Neural progenitor cell (in vitro differentiated cells): Measurements from ENCODE around the gene RNGTT. TPM values are rescaled to one million over a fixed set of nuclear protein-coding genes. Genes with fewer than 3 reads are reported as not detected.

Experiments used
- DNase-seq: peaks from one replicate; pipeline ENCODE4 v3.0.0-alpha.2; 2016; ENCODE audit warnings: low spot score
- H2AFZ ChIP-seq: fragments of 200-600 bp; sonication (generic); replicated peaks from 2 replicates; pipeline ENCODE4 v1.6.1; 2016; ENCODE audit warnings: antibody characterized with exemption
- H3F3A ChIP-seq: fragments of 200-600 bp; sonication (generic); 2 replicates; pipeline ENCODE4 v1.6.1; 2016; ENCODE audit warnings: antibody characterized with exemption, low read depth
- H3K27ac ChIP-seq: fragments of 200-600 bp; sonication (generic); 2 replicates; pipeline ENCODE4 v1.5.1; 2016; ENCODE audit warnings: mild to moderate bottlenecking
- H3K27me3 ChIP-seq: fragments of 200-600 bp; sonication (generic); 2 replicates; pipeline ENCODE4 v1.6.1; 2016; ENCODE audit warnings: mild to moderate bottlenecking, moderate library complexity
- H3K36me3 ChIP-seq: fragments of 200-600 bp; sonication (generic); 2 replicates; pipeline ENCODE4 v1.5.1; 2016
- H3K4me1 ChIP-seq: fragments of 200-600 bp; sonication (generic); 2 replicates; pipeline ENCODE4 v1.6.1; 2016; ENCODE audit warnings: mixed run types
- H3K4me2 ChIP-seq: fragments of 200-600 bp; sonication (generic); 2 replicates; pipeline ENCODE4 v1.6.1; 2016
- H3K4me3 ChIP-seq: fragments of 200-600 bp; sonication (generic); 2 replicates; pipeline ENCODE4 v1.5.1; 2016
- H3K79me2 ChIP-seq: fragments of 200-600 bp; sonication (generic); 2 replicates; pipeline ENCODE4 v1.6.1; 2016; ENCODE audit warnings: low read depth
- H3K9ac ChIP-seq: fragments of 200-600 bp; sonication (generic); 2 replicates; pipeline ENCODE4 v1.6.1; 2016
- H3K9me3 ChIP-seq: fragments of 200-600 bp; sonication (generic); 2 replicates; pipeline ENCODE4 v1.5.1; 2016; ENCODE audit warnings: low read depth
- H4K20me1 ChIP-seq: fragments of 200-600 bp; sonication (generic); 2 replicates; pipeline ENCODE4 v1.6.1; 2016; ENCODE audit warnings: low read depth
- H3K27ac Mint-ChIP-seq: 3 replicates; pipeline ENCODE4 v1.8.0; 2021; ENCODE audit warnings: mixed read lengths
- H3K27me3 Mint-ChIP-seq: 2 replicates; pipeline ENCODE4 v1.8.0; 2022; ENCODE audit warnings: low read depth, mild to moderate bottlenecking, inconsistent platforms, moderate library complexity, mixed read lengths; ENCODE audit not compliant: insufficient read depth
- H3K36me3 Mint-ChIP-seq: 3 replicates; pipeline ENCODE4 v1.8.0; 2021; ENCODE audit warnings: mixed read lengths
- H3K4me1 Mint-ChIP-seq: 3 replicates; pipeline ENCODE4 v1.8.0; 2021; ENCODE audit warnings: mixed read lengths
- H3K4me3 Mint-ChIP-seq: 3 replicates; pipeline ENCODE4 v1.8.0; 2021; ENCODE audit warnings: mild to moderate bottlenecking, moderate library complexity, mixed read lengths
- H3K9me3 Mint-ChIP-seq: 3 replicates; pipeline ENCODE4 v1.8.0; 2020; ENCODE audit warnings: mixed read lengths
- CTCF ChIP-seq: fragments of 200-600 bp; sonication (generic); IDR thresholded peaks from 2 replicates; pipeline ENCODE4 v1.5.1; 2017; ENCODE audit warnings: antibody characterized with exemption, mild to moderate bottlenecking
- EZH2 ChIP-seq: fragments of 200-600 bp; sonication (generic); IDR thresholded peaks from 2 replicates; pipeline ENCODE4 v1.6.1; 2017; ENCODE audit warnings: antibody characterized with exemption, mild to moderate bottlenecking, moderate library complexity
- EZH2phosphoT487 ChIP-seq: fragments of 200-600 bp; sonication (generic); IDR thresholded peaks from 2 replicates; pipeline ENCODE4 v1.6.1; 2017; ENCODE audit warnings: antibody characterized with exemption
- total RNA-seq: library from RNA; depleted of rRNA; stranded (reverse); fragments of >200 nt; gene quantifications from 2 replicates; pipeline ENCODE4 v1.2.3, GENCODE V29; 2015; ENCODE audit warnings: low replicate concordance

Gene RNGTT
- total RNA-seq, 1 donor from 2014 or later = 71.7 TPM

DNA sequence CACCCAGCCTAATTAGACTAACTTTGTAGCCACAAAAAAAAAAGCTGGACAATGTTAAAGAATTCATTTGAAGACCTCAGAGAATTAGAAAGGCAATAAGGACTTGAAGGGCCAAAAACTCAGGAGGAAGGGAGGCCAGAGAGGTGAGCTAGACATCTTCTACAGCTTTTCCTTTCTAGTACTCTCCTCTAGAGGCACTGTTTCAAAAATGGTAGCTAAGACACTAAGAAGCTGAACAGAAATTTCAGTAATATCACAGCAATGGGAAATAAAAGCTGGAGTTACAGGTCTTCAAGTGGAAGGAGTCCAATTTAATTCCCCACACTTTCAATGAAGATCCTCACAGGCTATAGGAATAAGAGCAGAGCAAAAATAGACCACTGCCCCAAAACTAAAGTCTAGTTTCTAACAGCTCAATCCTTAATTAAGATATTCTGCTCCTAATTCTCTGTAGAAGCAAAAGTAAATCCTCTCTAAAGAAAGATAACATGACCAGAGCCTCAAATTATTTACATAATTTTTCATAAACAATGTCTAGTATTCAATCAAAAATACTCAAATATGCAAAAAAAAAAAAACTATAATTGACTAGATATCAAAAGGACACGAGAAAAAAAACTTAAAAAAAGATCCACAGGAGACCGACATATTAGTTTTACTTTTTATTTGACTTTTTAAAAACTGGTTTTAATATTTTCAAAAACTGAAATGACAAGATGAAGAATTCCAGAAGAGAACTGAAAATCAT, 63.7 kb downstream of the RNGTT start:
- H3K27me3 Mint-ChIP-seq = no peaks in the 10 kb centered on the region
- no peak overlapping the region for H3K27ac ChIP-seq
- no peak overlapping the region for H3K4me2 ChIP-seq
- TF ChIP-seq EZH2phosphoT487 (no peak), CTCF (peak; percentile 49)
- H3K79me2 ChIP-seq = no peaks in the 10 kb centered on the region
- peaks cover 10% of the 10 kb centered on the region for H3K36me3 Mint-ChIP-seq
- no peaks in the 10 kb centered on the region for H3K27me3 ChIP-seq
- peaks cover 8% of the 10 kb centered on the region for H3F3A ChIP-seq
- H3K9ac ChIP-seq = no peak overlapping the region
- DNase-seq = peak; percentile 4
- H3K4me1 Mint-ChIP-seq = no peaks in the 10 kb centered on the region
- H3K4me3 Mint-ChIP-seq = no peak overlapping the region
- H3K9me3 Mint-ChIP-seq = no peaks in the 10 kb centered on the region
- peaks cover 11% of the 10 kb centered on the region for H3K4me1 ChIP-seq
- no peak overlapping the region for H3K27ac Mint-ChIP-seq
- no peak overlapping the region for H2AFZ ChIP-seq
- H3K4me3 ChIP-seq = no peak overlapping the region
- no peaks in the 10 kb centered on the region for H3K9me3 ChIP-seq
- peaks cover 21% of the 10 kb centered on the region for H4K20me1 ChIP-seq
- peaks cover 14% of the 10 kb centered on the region for H3K36me3 ChIP-seq

DNA sequence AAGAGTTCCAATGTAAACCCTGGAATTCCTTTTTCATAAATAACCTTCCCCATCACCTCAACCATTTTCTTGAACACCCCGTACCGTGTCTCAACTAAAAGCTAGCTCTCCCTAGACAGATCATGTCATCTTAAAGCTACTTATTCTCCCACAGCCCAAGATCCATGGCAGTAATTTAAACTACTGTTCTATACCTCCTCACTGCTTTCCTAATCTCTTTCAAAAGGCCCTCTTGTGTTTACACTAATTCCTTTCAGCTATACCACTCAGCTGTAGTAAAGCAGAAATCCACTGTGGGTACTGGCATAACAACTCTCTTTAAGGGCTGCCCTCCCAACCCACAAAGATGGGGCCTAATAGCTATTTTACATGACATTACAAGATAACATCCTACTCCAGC, 67.5 kb downstream of the RNGTT start:
- Histone ChIP-seq H3K4me2 (peak overlapping the region; percentile 7), H3K27ac (no peak overlapping the region), H3F3A (peaks cover 8% of the 10 kb centered on the region), H3K4me3 (no peak overlapping the region), H3K4me1 (peaks cover 11% of the 10 kb centered on the region), H3K9me3 (no peaks in the 10 kb centered on the region), H3K27me3 (no peaks in the 10 kb centered on the region), H4K20me1 (peaks cover 21% of the 10 kb centered on the region), H2AFZ (no peak overlapping the region), H3K9ac (no peak overlapping the region), H3K36me3 (no peaks in the 10 kb centered on the region), H3K79me2 (no peaks in the 10 kb centered on the region)
- Mint-ChIP-seq H3K4me3 (no peak overlapping the region), H3K27ac (no peak overlapping the region), H3K36me3 (peaks cover 2% of the 10 kb centered on the region), H3K9me3 (no peaks in the 10 kb centered on the region), H3K27me3 (no peaks in the 10 kb centered on the region), H3K4me1 (no peaks in the 10 kb centered on the region)
- DNase-seq = peak; percentile 57
- TF ChIP-seq EZH2phosphoT487 = peak; percentile 88
- TF ChIP-seq CTCF = no peak

GRCh38 chr6:88890860-88891845, 72.3 kb downstream of the RNGTT start:
- Mint-ChIP-seq H3K4me3 (no peak overlapping the region), H3K36me3 (peaks cover 16% of the 10 kb centered on the region), H3K27me3 (no peaks in the 10 kb centered on the region), H3K4me1 (no peaks in the 10 kb centered on the region), H3K27ac (no peak overlapping the region), H3K9me3 (no peaks in the 10 kb centered on the region)
- Histone ChIP-seq H3F3A (peaks cover 4% of the 10 kb centered on the region), H3K79me2 (no peaks in the 10 kb centered on the region), H4K20me1 (peaks cover 9% of the 10 kb centered on the region), H3K4me1 (peaks cover 6% of the 10 kb centered on the region), H3K4me2 (no peak overlapping the region), H3K9ac (no peak overlapping the region), H3K27ac (no peak overlapping the region), H3K27me3 (no peaks in the 10 kb centered on the region), H3K36me3 (no peaks in the 10 kb centered on the region), H3K9me3 (no peaks in the 10 kb centered on the region), H3K4me3 (no peak overlapping the region), H2AFZ (no peak overlapping the region)
- TF ChIP-seq CTCF = no peak
- TF ChIP-seq EZH2phosphoT487 = no peak
- TF ChIP-seq EZH2 = no peak
- no peak for DNase-seq
